Osteoblast (primary cell): ENCODE results near the gene COX4I2. TPM values are rescaled to one million over a fixed set of nuclear protein-coding genes. Genes with fewer than 3 reads are reported as not detected.
"Not testable (repeated sequence)": the region's sequence is repeated elsewhere in the genome, so short reads cannot be mapped to it uniquely, and the experiment has no call there.

ENCODE experiments used
- DNase-seq: peaks from one replicate; pipeline ENCODE4 v3.0.0; 2011; ENCODE audit warnings: low spot score, mixed read lengths; ENCODE audit not compliant: insufficient read length; ENCODE audit errors: missing footprints
- H2AFZ ChIP-seq: 2 replicates; pipeline ENCODE4 v1.6.0; 2011; ENCODE audit warnings: mild to moderate bottlenecking, low read length
- H3K27ac ChIP-seq: 2 replicates; pipeline ENCODE4 v1.5.1; 2011; ENCODE audit warnings: mild to moderate bottlenecking, low read depth, low read length, moderate library complexity
- H3K27me3 ChIP-seq: 2 replicates; pipeline ENCODE4 v1.6.0; 2012; ENCODE audit warnings: mild to moderate bottlenecking, control low read depth, inconsistent platforms, low read length, moderate library complexity; ENCODE audit not compliant: insufficient read depth
- H3K36me3 ChIP-seq: 2 replicates; pipeline ENCODE4 v1.5.1; 2011; ENCODE audit warnings: mild to moderate bottlenecking, low read length, control low read depth, moderate library complexity; ENCODE audit not compliant: insufficient read depth
- H3K4me1 ChIP-seq: 2 replicates; pipeline ENCODE4 v1.5.1; 2011; ENCODE audit warnings: mild to moderate bottlenecking, low read length, control low read depth, moderate library complexity; ENCODE audit not compliant: insufficient read depth
- H3K4me2 ChIP-seq: 2 replicates; pipeline ENCODE4 v1.6.0; 2011; ENCODE audit warnings: mild to moderate bottlenecking, low read length; ENCODE audit not compliant: insufficient read depth
- H3K4me3 ChIP-seq: fragments of 200-600 bp; sonication (generic); 3 replicates; pipeline ENCODE4 v1.5.1; 2012; ENCODE audit warnings: mild to moderate bottlenecking, low read length, inconsistent platforms; ENCODE audit not compliant: insufficient read depth
- H3K79me2 ChIP-seq: 2 replicates; pipeline ENCODE4 v1.6.0; 2012; ENCODE audit warnings: mild to moderate bottlenecking, low read length, control low read depth, inconsistent platforms; ENCODE audit not compliant: insufficient read depth
- H3K9me3 ChIP-seq: 2 replicates; pipeline ENCODE4 v1.5.1; 2011; ENCODE audit warnings: low read depth, low read length, control low read depth
- H4K20me1 ChIP-seq: 2 replicates; pipeline ENCODE4 v1.6.0; 2012; ENCODE audit warnings: mild to moderate bottlenecking, low read length, control low read depth; ENCODE audit not compliant: insufficient read depth
- total RNA-seq: library from RNA; depleted of rRNA; stranded (reverse); fragments of >200 nt; gene quantifications from 2 replicates; pipeline ENCODE4 v1.2.3, GENCODE V29; 2012
- TF ChIP-seq, protein P1 (sequence below): IDR thresholded peaks from 2 replicates; pipeline ENCODE4 v1.5.1; 2011; ENCODE audit warnings: mild to moderate bottlenecking, low read depth, low read length, moderate library complexity; ENCODE audit errors: extremely low read depth

Gene COX4I2
- total RNA-seq, 1 donor = not detected

DNA sequence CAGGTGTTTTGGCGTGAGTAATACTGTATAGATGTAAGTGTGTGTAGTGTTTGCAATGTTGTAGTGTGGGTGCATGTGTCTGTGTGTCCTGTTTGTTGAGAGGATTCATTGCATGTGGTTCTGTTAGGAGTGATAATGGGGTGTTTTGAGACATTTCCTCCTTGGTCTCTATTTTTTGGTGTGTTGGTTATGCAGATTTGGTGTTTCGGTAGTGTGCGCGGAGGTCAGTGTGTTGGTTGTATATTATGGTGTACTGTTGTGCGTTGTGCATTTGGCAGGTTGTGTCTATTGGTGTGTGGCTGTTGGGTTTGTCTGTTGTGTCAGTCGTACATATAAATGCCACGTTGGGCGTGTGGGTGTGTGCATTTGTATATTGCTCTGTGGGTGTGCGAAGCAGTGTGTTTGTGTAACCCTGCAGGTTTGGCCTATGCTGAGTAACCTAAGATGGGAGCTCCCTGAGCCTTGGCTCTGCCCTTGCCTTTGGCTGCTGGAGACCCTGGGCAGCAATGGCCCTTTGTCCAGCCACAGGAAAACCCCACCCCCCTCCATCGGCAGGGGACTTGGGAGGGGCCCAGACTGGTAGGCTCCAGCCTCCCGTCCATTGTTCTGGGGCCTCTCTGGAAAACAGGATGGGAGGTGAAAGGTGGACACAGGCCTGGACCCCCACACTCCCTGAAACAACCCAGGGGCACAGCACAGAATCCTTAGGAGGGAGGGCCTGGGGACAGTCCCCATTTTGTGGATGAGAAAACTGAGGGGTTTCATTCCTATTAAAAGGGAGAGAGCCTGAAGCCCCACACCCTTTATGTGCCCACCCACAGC, 42.9 kb upstream of the COX4I2 start:
- Histone ChIP-seq H4K20me1 (no peaks in the 10 kb centered on the region), H3K9me3 (no peaks in the 10 kb centered on the region), H3K27ac (peak overlapping the region; percentile 26), H3K36me3 (no peaks in the 10 kb centered on the region), H3K4me1 (peaks cover 18% of the 10 kb centered on the region), H2AFZ (no peak overlapping the region), H3K4me2 (peak overlapping the region; percentile 5), H3K27me3 (no peaks in the 10 kb centered on the region), H3K79me2 (no peaks in the 10 kb centered on the region), H3K4me3 (no peak overlapping the region)
- no peak for DNase-seq
- TF ChIP-seq, protein P1, sequence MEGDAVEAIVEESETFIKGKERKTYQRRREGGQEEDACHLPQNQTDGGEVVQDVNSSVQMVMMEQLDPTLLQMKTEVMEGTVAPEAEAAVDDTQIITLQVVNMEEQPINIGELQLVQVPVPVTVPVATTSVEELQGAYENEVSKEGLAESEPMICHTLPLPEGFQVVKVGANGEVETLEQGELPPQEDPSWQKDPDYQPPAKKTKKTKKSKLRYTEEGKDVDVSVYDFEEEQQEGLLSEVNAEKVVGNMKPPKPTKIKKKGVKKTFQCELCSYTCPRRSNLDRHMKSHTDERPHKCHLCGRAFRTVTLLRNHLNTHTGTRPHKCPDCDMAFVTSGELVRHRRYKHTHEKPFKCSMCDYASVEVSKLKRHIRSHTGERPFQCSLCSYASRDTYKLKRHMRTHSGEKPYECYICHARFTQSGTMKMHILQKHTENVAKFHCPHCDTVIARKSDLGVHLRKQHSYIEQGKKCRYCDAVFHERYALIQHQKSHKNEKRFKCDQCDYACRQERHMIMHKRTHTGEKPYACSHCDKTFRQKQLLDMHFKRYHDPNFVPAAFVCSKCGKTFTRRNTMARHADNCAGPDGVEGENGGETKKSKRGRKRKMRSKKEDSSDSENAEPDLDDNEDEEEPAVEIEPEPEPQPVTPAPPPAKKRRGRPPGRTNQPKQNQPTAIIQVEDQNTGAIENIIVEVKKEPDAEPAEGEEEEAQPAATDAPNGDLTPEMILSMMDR = no peak

DNA sequence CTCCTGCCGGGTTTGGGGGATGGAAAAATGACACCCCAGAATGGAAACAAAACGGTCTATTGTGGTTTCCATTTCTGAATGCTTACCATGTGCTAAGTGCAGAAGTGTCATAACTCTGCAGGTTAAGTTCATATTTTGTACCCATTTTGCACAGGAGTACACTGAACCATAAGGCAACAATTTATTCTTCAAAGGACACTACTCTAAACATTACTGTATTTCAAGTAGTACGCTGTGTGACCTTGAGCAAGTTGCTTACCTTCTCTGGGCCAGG, 42.4 kb upstream of the COX4I2 start:
- Histone ChIP-seq H2AFZ (no peak overlapping the region), H3K27ac (peak overlapping the region; percentile 26), H4K20me1 (no peaks in the 10 kb centered on the region), H3K36me3 (no peaks in the 10 kb centered on the region), H3K9me3 (no peaks in the 10 kb centered on the region), H3K4me2 (peak overlapping the region; percentile 5), H3K27me3 (no peaks in the 10 kb centered on the region), H3K79me2 (no peaks in the 10 kb centered on the region), H3K4me3 (no peak overlapping the region), H3K4me1 (peaks cover 18% of the 10 kb centered on the region)
- DNase-seq = no peak
- TF ChIP-seq, protein P1 = no peak

DNA sequence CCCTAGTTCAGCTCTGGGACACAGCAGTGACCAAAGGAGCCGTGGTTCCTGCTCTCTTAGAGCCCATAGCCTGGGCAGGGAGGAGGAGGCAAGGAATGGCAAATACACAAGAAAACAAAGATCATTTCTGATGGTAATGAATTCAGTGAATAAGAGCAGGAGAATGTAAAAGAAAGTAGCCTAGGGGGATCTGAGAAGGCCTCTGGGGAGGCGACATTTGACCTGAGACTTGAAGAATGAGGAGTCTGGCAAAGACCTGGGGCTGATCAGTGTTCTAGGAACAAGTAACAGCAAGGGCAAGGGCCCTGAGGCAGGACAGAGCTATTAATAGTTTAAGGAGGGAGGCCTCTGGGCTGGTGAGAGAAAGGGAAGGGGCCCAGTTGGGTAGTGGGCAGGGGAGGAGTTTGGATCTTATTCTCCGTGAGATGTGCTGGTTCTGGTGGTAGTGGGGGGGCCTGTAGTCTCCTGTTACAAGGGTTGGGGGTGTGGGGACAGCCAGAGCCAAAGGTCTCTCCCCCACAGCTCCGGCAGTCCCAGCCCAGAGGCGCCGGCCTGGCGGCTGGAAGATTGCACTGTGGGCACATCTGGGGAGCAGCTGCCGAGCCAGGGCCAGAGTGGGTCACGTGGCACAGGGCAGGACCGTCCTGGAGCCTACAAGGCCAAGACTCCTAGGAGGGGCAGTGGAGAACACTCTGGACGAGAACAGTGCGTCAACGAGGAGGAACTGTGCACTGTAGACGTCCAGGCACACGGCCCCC, 41.9 kb upstream of the COX4I2 start:
- TF ChIP-seq, protein P1 = no peak
- H3K4me2 ChIP-seq = peak overlapping the region; percentile 51

DNA sequence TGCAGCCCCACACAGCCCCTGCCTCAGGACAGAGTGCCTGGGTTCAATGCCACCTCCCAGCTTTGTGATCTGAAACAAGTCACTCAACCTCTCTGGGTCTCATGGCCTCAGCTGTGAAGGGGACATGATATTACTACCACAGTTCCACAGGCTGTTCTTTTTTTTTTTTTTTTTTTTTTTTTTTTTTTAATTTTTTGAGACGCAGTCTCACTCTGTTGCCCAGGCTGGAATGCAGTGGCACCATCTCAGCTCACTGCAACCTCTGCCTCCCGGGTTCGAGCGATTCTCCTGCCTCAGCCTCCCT, 41.3 kb upstream of the COX4I2 start:
- H3K4me3 ChIP-seq, H3K27me3 ChIP-seq, DNase-seq, H3K79me2 ChIP-seq, H4K20me1 ChIP-seq, H3K36me3 ChIP-seq, H3K9me3 ChIP-seq: not testable (repeated sequence)
- H3K4me2 ChIP-seq = peak overlapping the region; percentile 51
- peak overlapping the region; percentile 26 for H3K27ac ChIP-seq
- peak overlapping the region; percentile 83 for H2AFZ ChIP-seq
- peaks cover 18% of the 10 kb centered on the region for H3K4me1 ChIP-seq

More for the DNA sequence above, 41.9 kb upstream of the COX4I2 start:
- H3K4me3 ChIP-seq = no peak overlapping the region
- no peaks in the 10 kb centered on the region for H3K79me2 ChIP-seq
- H2AFZ ChIP-seq = peak overlapping the region; percentile 83
- no peaks in the 10 kb centered on the region for H3K36me3 ChIP-seq
- no peaks in the 10 kb centered on the region for H3K9me3 ChIP-seq
- H4K20me1 ChIP-seq = no peaks in the 10 kb centered on the region
- no peaks in the 10 kb centered on the region for H3K27me3 ChIP-seq
- peak overlapping the region; percentile 26 for H3K27ac ChIP-seq
- peak; percentile 92 for DNase-seq
- H3K4me1 ChIP-seq = peaks cover 18% of the 10 kb centered on the region
